HL-60 (cell line): ENCODE measurements around the gene TP53I3.
A peak's percentile ranks its signal among the peaks of the same experiment; 100 is the strongest.
"Not testable (repeated sequence)": the region's sequence is repeated elsewhere in the genome, so short reads cannot be mapped to it uniquely, and the experiment has no call there.

Experiments
- DNase-seq, 2 experiments: peaks; one replicate each; pipeline ENCODE4 v3.0.0-alpha.2; 2010 to 2020; ENCODE audit warnings: low read depth in 1 of 2, low spot score in 1 of 2
- H3K27ac ChIP-seq: fragments of 250-450 bp; sonication (Bioruptor Pico); replicated peaks from 2 replicates; pipeline ENCODE4 v1.5.1; 2020; ENCODE audit warnings: mild to moderate bottlenecking, moderate library complexity
- H3K27me3 ChIP-seq: fragments of 250-450 bp; sonication (Bioruptor Pico); 2 replicates; pipeline ENCODE4 v1.5.1; 2021; ENCODE audit warnings: mild to moderate bottlenecking, moderate library complexity; ENCODE audit not compliant: insufficient read depth, poor library complexity, severe bottlenecking
- H3K4me3 ChIP-seq: replicated peaks from 2 replicates; pipeline ENCODE4 v1.5.1; 2011; ENCODE audit warnings: mild to moderate bottlenecking, control low read depth, low read length; ENCODE audit not compliant: insufficient read depth
- GABPA ChIP-seq: IDR thresholded peaks from 2 replicates; pipeline ENCODE4 v1.6.1; 2012; ENCODE audit warnings: low read depth
- POLR2AphosphoS5 ChIP-seq: IDR thresholded peaks from 2 replicates; pipeline ENCODE4 v1.6.1; 2012; ENCODE audit warnings: low read depth
- SPI1 ChIP-seq: IDR thresholded peaks from 2 replicates; pipeline ENCODE4 v1.6.1; 2012; ENCODE audit warnings: low read depth, mild to moderate bottlenecking, borderline replicate concordance
- TF ChIP-seq, protein P1 (sequence below): IDR thresholded peaks from 2 replicates; pipeline ENCODE4 v1.6.1; 2012; ENCODE audit warnings: low read depth; ENCODE audit not compliant: insufficient replicate concordance
- TF ChIP-seq, protein P2 (sequence below): IDR thresholded peaks from one replicate; pipeline ENCODE4 v1.5.1; 2011; ENCODE audit warnings: low read length, control low read depth, inconsistent platforms; ENCODE audit not compliant: insufficient read depth

The TP53I3 gene

DNA sequence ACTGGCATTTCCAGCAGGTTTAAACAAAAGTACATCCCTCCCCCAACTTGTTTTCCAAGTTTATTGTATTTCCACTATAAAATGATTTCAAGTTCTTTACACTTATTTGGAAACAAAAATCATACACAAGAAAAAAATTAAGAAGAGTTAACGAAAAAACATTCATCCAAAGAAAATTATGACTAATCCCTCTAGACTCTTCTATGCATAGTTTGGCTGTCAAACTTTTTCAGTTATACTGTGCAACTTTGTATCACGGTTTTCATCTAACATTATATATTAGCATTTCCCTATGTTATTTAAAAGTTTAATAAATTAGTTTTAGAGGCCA is 38.1 kb downstream of the TP53I3 start:
- Histone ChIP-seq H3K27me3 (peaks cover 24% of the 10 kb centered on the region), H3K4me3 (peak overlapping the region; percentile 89), H3K27ac (peak overlapping the region; percentile 46; the same call in 1 of the 2 replicates)
- no peak for DNase-seq
- no peak for TF ChIP-seq SPI1
- TF ChIP-seq GABPA = no peak
- no peak for TF ChIP-seq POLR2AphosphoS5
- TF ChIP-seq, protein P1, sequence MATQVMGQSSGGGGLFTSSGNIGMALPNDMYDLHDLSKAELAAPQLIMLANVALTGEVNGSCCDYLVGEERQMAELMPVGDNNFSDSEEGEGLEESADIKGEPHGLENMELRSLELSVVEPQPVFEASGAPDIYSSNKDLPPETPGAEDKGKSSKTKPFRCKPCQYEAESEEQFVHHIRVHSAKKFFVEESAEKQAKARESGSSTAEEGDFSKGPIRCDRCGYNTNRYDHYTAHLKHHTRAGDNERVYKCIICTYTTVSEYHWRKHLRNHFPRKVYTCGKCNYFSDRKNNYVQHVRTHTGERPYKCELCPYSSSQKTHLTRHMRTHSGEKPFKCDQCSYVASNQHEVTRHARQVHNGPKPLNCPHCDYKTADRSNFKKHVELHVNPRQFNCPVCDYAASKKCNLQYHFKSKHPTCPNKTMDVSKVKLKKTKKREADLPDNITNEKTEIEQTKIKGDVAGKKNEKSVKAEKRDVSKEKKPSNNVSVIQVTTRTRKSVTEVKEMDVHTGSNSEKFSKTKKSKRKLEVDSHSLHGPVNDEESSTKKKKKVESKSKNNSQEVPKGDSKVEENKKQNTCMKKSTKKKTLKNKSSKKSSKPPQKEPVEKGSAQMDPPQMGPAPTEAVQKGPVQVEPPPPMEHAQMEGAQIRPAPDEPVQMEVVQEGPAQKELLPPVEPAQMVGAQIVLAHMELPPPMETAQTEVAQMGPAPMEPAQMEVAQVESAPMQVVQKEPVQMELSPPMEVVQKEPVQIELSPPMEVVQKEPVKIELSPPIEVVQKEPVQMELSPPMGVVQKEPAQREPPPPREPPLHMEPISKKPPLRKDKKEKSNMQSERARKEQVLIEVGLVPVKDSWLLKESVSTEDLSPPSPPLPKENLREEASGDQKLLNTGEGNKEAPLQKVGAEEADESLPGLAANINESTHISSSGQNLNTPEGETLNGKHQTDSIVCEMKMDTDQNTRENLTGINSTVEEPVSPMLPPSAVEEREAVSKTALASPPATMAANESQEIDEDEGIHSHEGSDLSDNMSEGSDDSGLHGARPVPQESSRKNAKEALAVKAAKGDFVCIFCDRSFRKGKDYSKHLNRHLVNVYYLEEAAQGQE = no peak
- TF ChIP-seq, protein P2, sequence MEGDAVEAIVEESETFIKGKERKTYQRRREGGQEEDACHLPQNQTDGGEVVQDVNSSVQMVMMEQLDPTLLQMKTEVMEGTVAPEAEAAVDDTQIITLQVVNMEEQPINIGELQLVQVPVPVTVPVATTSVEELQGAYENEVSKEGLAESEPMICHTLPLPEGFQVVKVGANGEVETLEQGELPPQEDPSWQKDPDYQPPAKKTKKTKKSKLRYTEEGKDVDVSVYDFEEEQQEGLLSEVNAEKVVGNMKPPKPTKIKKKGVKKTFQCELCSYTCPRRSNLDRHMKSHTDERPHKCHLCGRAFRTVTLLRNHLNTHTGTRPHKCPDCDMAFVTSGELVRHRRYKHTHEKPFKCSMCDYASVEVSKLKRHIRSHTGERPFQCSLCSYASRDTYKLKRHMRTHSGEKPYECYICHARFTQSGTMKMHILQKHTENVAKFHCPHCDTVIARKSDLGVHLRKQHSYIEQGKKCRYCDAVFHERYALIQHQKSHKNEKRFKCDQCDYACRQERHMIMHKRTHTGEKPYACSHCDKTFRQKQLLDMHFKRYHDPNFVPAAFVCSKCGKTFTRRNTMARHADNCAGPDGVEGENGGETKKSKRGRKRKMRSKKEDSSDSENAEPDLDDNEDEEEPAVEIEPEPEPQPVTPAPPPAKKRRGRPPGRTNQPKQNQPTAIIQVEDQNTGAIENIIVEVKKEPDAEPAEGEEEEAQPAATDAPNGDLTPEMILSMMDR = no peak

DNA sequence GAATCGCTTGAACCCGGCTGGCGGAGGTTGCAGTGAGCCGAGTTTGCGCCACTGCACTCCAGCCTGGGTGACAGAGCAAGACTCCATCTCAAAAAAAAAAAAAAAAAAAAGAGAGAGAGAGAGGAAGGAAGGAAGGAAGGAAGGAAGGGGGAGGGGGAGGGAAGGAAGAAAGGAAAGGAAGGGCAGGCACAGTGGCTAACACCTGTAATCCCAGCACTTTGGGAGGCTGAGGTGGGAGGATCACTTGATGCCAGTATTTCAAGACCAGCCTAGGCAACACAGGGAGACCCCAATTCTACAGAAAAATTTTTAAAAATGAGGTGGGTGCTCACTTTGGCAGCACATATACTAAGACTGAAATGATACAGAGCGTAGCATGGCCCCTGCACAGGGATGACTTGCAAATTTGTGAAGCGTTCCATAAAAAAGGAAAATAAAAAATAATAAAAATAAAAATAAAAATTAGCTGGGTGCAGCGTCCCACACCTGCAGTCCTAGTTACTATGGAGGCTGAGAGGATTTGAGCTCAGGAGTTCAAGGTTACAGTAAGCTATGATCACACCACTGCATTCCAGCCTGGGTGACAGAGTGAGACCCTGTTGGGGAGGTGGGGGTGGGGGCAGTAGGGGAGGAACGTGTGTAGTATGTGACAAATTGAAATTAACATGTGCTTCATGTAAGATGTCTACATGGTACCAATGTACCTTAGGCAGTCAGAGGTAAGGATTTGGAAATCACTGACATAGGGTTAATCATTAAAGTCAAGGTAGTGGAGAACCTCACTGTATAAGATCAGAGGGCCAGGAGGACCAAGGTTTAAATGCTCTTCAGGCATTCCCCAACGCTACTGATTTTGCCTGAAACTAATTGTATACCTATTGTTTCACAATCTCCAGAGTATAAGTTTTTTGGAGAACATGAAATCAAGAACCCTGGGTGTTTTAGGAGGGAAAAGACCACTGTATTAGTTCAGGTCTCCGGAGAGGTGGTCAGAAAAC is 38.8 kb downstream of the TP53I3 start:
- Histone ChIP-seq H3K27ac (no peak overlapping the region), H3K4me3 (peak overlapping the region; percentile 89; the same call in 1 of the 2 replicates), H3K27me3 (peaks cover 22% of the 10 kb centered on the region)
- DNase-seq = no peak
- TF ChIP-seq, protein P2 = no peak
- TF ChIP-seq POLR2AphosphoS5 (no peak), SPI1 (no peak), GABPA (no peak)
- TF ChIP-seq, protein P1 = no peak

DNA sequence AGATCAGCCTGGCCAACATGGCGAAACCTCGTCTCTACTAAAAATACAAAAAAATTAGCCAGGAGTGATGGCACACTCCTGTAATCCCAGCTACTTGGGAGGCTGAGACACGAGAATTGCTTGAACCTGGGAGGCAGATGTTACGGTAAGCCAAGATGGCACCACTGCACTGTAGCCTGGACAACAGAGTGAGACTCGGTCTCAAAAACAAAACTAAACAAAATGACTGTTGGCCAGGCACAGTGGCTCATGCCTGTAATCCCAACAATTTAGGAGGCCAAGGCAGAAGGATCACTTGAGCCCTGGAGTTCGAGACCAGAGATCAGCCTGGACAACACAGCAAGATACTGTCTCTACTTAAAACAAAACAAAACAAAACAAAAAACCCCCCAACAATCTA is 41.5 kb downstream of the TP53I3 start:
- not testable (repeated sequence) for H3K27me3 ChIP-seq, H3K27ac ChIP-seq, DNase-seq, H3K4me3 ChIP-seq

DNA sequence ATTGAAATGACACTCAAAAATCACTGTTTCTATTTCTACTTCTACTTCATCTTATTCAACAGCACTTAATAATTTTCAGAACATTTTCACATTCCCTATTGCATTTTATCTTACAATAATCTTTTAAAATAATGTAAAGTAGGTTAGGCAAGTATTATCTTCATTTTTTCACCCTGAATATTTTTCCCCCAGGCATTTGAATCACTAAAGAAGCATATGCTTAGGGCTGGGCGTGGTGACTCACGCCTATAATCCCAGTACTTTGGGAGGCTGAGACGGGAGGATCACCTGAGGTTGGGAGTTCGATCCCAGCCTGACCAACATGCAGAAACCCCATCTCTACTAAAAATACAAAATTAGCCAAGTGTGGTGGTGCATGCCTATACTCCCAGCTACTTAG is 44.1 kb downstream of the TP53I3 start:
- TF ChIP-seq SPI1 = no peak
- TF ChIP-seq, protein P2 = no peak
- DNase-seq = no peak
- H3K27ac ChIP-seq = no peak overlapping the region

More for the DNA sequence above, 44.1 kb downstream of the TP53I3 start:
- H3K27me3 ChIP-seq = no peaks in the 10 kb centered on the region
- no peak overlapping the region for H3K4me3 ChIP-seq
